ENCODE measurements around the gene RMND5B.
"Not testable (repeated sequence)": the region's sequence is repeated elsewhere in the genome, so short reads cannot be mapped to it uniquely, and the experiment has no call there.

Gene RMND5B

GRCh38 chr5:178114325-178115135, 16.3 kb upstream of the RMND5B start:
- DNase-seq: peak; percentile 46

- DNase-seq: no peak
These were observed 15.5 kb upstream of the RMND5B start for GRCh38 chr5:178115136-178115813.

GRCh38 chr5:178115814-178116142, 15.0 kb upstream of the RMND5B start:
- DNase-seq: no peak

- peak; percentile 58 for DNase-seq
These were observed 14.5 kb upstream of the RMND5B start for GRCh38 chr5:178116143-178116885.

- DNase-seq: no peak
These were observed 12.7 kb upstream of the RMND5B start for GRCh38 chr5:178117923-178118701.

GRCh38 chr5:178119915-178120606, 10.8 kb upstream of the RMND5B start:
- DNase-seq: no peak

GRCh38 chr5:178120607-178121357, 10.0 kb upstream of the RMND5B start:
- DNase-seq: peak; percentile 80

- DNase-seq: no peak
These were observed 9.2 kb upstream of the RMND5B start for GRCh38 chr5:178121391-178122276.

GRCh38 chr5:178122346-178122745, 8.5 kb upstream of the RMND5B start:
- DNase-seq: no peak

- no peak for DNase-seq
These were observed 7.5 kb upstream of the RMND5B start for GRCh38 chr5:178123094-178123965.

GRCh38 chr5:178123966-178124925, 6.6 kb upstream of the RMND5B start:
- no peak for DNase-seq

- no peak for DNase-seq
These were observed 5.4 kb upstream of the RMND5B start for GRCh38 chr5:178125253-178125906.

- DNase-seq: no peak
These were observed 4.3 kb upstream of the RMND5B start for GRCh38 chr5:178126556-178126955.

- not testable (repeated sequence) for DNase-seq
These were observed 3.4 kb upstream of the RMND5B start for GRCh38 chr5:178127300-178128009.

GRCh38 chr5:178129296-178129695, 1.5 kb upstream of the RMND5B start:
- DNase-seq: no peak

GRCh38 chr5:178130234-178130575, 609 bp upstream of the RMND5B start:
- DNase-seq: not testable (repeated sequence)

GRCh38 chr5:178131446-178131996, 707 bp downstream of the RMND5B start:
- no peak for DNase-seq

All from stimulated activated CD4-positive, alpha-beta T cell treated with anti-CD3 and anti-CD28 coated beads, Interleukin-4, amount 100 ng/mL, for 24 hours (primary cell).